K562 (cell line): Measurements from ENCODE around the gene DROSHA. TPM values are rescaled to one million over a fixed set of nuclear protein-coding genes. Genes with fewer than 3 reads are reported as not detected.

Experiments used
- ATAC-seq: fragments of 200-7000 bp; cut with Tn5 transposase; 3 replicates; pipeline ENCODE4 v1.9.1; 2020; ENCODE audit warnings: moderate library complexity
- BruUV-seq: library from RNA; stranded (reverse); fragments of 400-500 nt; replicated peaks from 2 replicates; lab custom pipeline; 2021; lab: Mats Ljungman, UMichigan
- CTCF ChIA-PET: fragments of 300-600 bp; formaldehyde crosslinking; extraction: SDS; loops from one replicate; lab custom pipeline; 2021; ENCODE audit warnings: low intra/inter-chr PET ratio; lab: Yijun Ruan, JAX
- POLR2A ChIA-PET: fragments of 300-600, 350-650 bp; sonication (Branson Sonifier 250); formaldehyde crosslinking; extraction: SDS; loops from one replicate; lab custom pipeline; 2021; ENCODE audit warnings: antibody characterized with exemption, inconsistent platforms; lab: Yijun Ruan, JAX
- DNase-seq, 4 experiments: peaks; one replicate each; pipeline versions ENCODE4 v3.0.0 to v3.0.0-alpha.2; 2011 to 2018; ENCODE audit warnings: low spot score in 3 of 4, mixed read lengths in 3 of 4; ENCODE audit errors: extremely low read depth in 1 of 4
- FAIRE-seq: peaks from 2 replicates; lab custom pipeline; 2011; peaks lifted over from hg19 to GRCh38; lab: Jason Lieb, UNC
- H2AFZ ChIP-seq: 2 replicates; pipeline ENCODE4 v1.6.0; 2011; ENCODE audit warnings: low read depth, low read length, control low read depth, inconsistent platforms
- H3K27ac ChIP-seq: fragments of 200-600 bp; 3 replicates; pipeline ENCODE4 v1.8.0; 2011; ENCODE audit warnings: low read depth, mild to moderate bottlenecking, control low read depth, inconsistent platforms, low read length, moderate library complexity, mixed read lengths; ENCODE audit errors: extremely low read depth
- H3K27me3 ChIP-seq, 2 experiments: fragments of 300-600 bp in 1 of 2; 2 replicates in 1 of 2; 3 replicates in 1 of 2; pipeline versions ENCODE4 v1.6.0 to v1.8.0; 2011; ENCODE audit warnings: inconsistent platforms in 2 of 2, low read length in 2 of 2, mild to moderate bottlenecking in 1 of 2, mixed read lengths in 1 of 2, moderate library complexity in 1 of 2; ENCODE audit not compliant: control insufficient read depth in 2 of 2, insufficient read depth in 2 of 2
- H3K36me3 ChIP-seq: fragments of 300-600 bp; 3 replicates; pipeline ENCODE4 v1.8.0; 2011; ENCODE audit warnings: mild to moderate bottlenecking, low read length, inconsistent platforms; ENCODE audit not compliant: control insufficient read depth, insufficient read depth
- H3K4me1 ChIP-seq, 2 experiments: fragments of 200-600 bp in 1 of 2; replicated peaks in 1 of 2; 2 replicates in 1 of 2; 3 replicates in 1 of 2; pipeline versions ENCODE4 v1.5.1 to v1.8.0; 2011; ENCODE audit warnings: inconsistent platforms in 2 of 2, low read length in 2 of 2, mild to moderate bottlenecking in 1 of 2, mixed read lengths in 1 of 2, moderate library complexity in 1 of 2; ENCODE audit not compliant: control insufficient read depth in 2 of 2, insufficient read depth in 2 of 2
- H3K4me2 ChIP-seq: 2 replicates; pipeline ENCODE4 v1.6.1; 2011; ENCODE audit warnings: low read length, control low read depth, inconsistent platforms, mixed read lengths; ENCODE audit not compliant: insufficient read depth
- H3K4me3 ChIP-seq: fragments of 200-600 bp; sonication (generic), shearing (Covaris generic); 2 replicates; pipeline ENCODE4 v1.5.1; 2016; ENCODE audit warnings: control low read depth, inconsistent platforms
- H3K79me2 ChIP-seq: fragments of 200-600 bp; 3 replicates; pipeline ENCODE4 v1.8.0; 2011; ENCODE audit warnings: low read length, inconsistent platforms; ENCODE audit not compliant: control insufficient read depth, insufficient read depth
- H3K9ac ChIP-seq, 2 experiments: 2 replicates each; pipeline versions ENCODE4 v1.6.0 to v1.6.1; 2011; ENCODE audit warnings: low read depth in 2 of 2, low read length in 2 of 2, control low read depth in 1 of 2, inconsistent platforms in 1 of 2, mild to moderate bottlenecking in 1 of 2, mixed read lengths in 1 of 2; ENCODE audit not compliant: insufficient read depth in 1 of 2
- H3K9me1 ChIP-seq: one replicate; pipeline ENCODE4 v1.6.0; 2011; ENCODE audit warnings: inconsistent platforms, mild to moderate bottlenecking, low read length, moderate library complexity; ENCODE audit not compliant: control insufficient read depth, insufficient read depth
- H3K9me3 ChIP-seq: replicated peaks from 2 replicates; pipeline ENCODE4 v1.5.1; 2011; ENCODE audit warnings: low read depth, low read length, inconsistent platforms; ENCODE audit not compliant: control insufficient read depth, insufficient read depth
- H4K20me1 ChIP-seq: replicated peaks from 2 replicates; pipeline ENCODE4 v1.6.1; 2011; ENCODE audit warnings: low read length, inconsistent platforms, mixed read lengths; ENCODE audit not compliant: control insufficient read depth, insufficient read depth
- AFF4 ChIP-seq: sonication (generic); formaldehyde crosslinking; IDR thresholded peaks from 2 replicates; pipeline ENCODE4 v1.8.0; 2023; ENCODE audit warnings: mild to moderate bottlenecking, missing genetic modification reagents
- BRD9 ChIP-seq: fragments of 450-650 bp; IDR thresholded peaks from 2 replicates; pipeline ENCODE4 v1.6.1; 2018; ENCODE audit warnings: low read depth; ENCODE audit not compliant: partially characterized antibody
- CTCF ChIP-seq, 3 experiments: IDR thresholded peaks in 2 of 3; conservative IDR thresholded peaks in 1 of 3; 2 replicates each; pipeline ENCODE4 v1.5.1; 2011 to 2012; ENCODE audit warnings: low read length in 3 of 3, mild to moderate bottlenecking in 3 of 3, control low read depth in 2 of 3, improper control_type of control experiment in 1 of 3, inconsistent platforms in 1 of 3, low read depth in 1 of 3, mixed read lengths in 1 of 3, moderate library complexity in 1 of 3; ENCODE audit not compliant: insufficient read depth in 2 of 3
- E2F1 ChIP-seq: sonication (generic); formaldehyde crosslinking; IDR thresholded peaks from 2 replicates; pipeline ENCODE4 v1.8.1; 2023; ENCODE audit warnings: mild to moderate bottlenecking, missing genetic modification reagents, moderate library complexity
- GATAD2A ChIP-seq: fragments of 450-650 bp; IDR thresholded peaks from 2 replicates; pipeline ENCODE4 v1.6.1; 2017
- HOXB6 ChIP-seq: fragments of 250-450 bp; sonication (Bioruptor Pico); IDR thresholded peaks from 2 replicates; pipeline ENCODE4 v1.5.1; 2022; ENCODE audit warnings: mild to moderate bottlenecking, borderline replicate concordance
- KLF16 ChIP-seq: IDR thresholded peaks from 2 replicates; pipeline ENCODE4 v1.6.1; 2016; ENCODE audit warnings: antibody characterized with exemption
- MECOM ChIP-seq: fragments of 250-450 bp; sonication (Bioruptor Pico); IDR thresholded peaks from 2 replicates; pipeline ENCODE4 v1.8.0; 2022; ENCODE audit warnings: inconsistent platforms
- MTA1 ChIP-seq: fragments of 450-650 bp; IDR thresholded peaks from 2 replicates; pipeline ENCODE4 v1.6.1; 2017; ENCODE audit warnings: borderline replicate concordance
- SMC3 ChIP-seq: conservative IDR thresholded peaks from 2 replicates; pipeline ENCODE4 v1.6.1; 2011; ENCODE audit warnings: low read depth, low read length, improper control_type of control experiment; ENCODE audit not compliant: insufficient read depth
- TEAD1 ChIP-seq, 2 experiments: fragments of 450-650 bp in 1 of 2; sonication (generic) in 1 of 2; formaldehyde crosslinking; IDR thresholded peaks; 2 replicates each; pipeline versions ENCODE4 v1.4.0 to v1.8.0; 2020 to 2022; ENCODE audit warnings: mild to moderate bottlenecking in 2 of 2, missing genetic modification reagents in 1 of 2
- THRAP3 ChIP-seq: fragments of 450-650 bp; IDR thresholded peaks from 2 replicates; pipeline ENCODE4 v1.6.1; 2016; ENCODE audit warnings: mild to moderate bottlenecking, inconsistent platforms, borderline replicate concordance
- U2AF2 ChIP-seq: fragments of 200-400 bp; formaldehyde crosslinking; optimal IDR thresholded peaks from 2 replicates; pipeline ENCODE3; 2017; ENCODE audit warnings: low read depth, mild to moderate bottlenecking, low read length
- ZFP30 ChIP-seq: fragments of 250-450 bp; sonication (Bioruptor Pico); IDR thresholded peaks from 2 replicates; pipeline ENCODE4 v1.8.0; 2022; ENCODE audit warnings: moderate library complexity, mild to moderate bottlenecking, inconsistent platforms, borderline replicate concordance
- in situ Hi-C: fragments of 300-500 bp; cut with MboI; formaldehyde crosslinking; loops from 4 replicates; pipeline ENCODE4 v1.15.0; 2018; ENCODE audit warnings: inconsistent platforms, mixed read lengths
- intact Hi-C: fragments of 100-400 bp; cut with micrococcal nuclease; formaldehyde crosslinking; loops from 2 replicates; pipeline ENCODE4 v1.14.2; 2022
- polyA plus RNA-seq, 8 experiments: library from polyadenylated mRNA; depleted of rRNA in 4 of 8; stranded (reverse) in 5 of 8; unstranded in 3 of 8; fragments of >200 nt; fragmentation: Nextera tagmentation in 2 of 8; fragmentation: Illumina TruSeq in 1 of 8; extraction: Ambion mirVana in 2 of 8; extraction: Trizol in 1 of 8; gene quantifications; 2 replicates each; pipeline versions ENCODE4 v1.2.1 to v1.2.3, GENCODE V29; 2011 to 2014; ENCODE audit warnings: inconsistent platforms in 1 of 8, missing spikeins in 1 of 8
- total RNA-seq, 7 experiments: library from RNA; depleted of rRNA in 6 of 7; stranded (reverse); fragments of >200 nt in 6 of 7; fragmentation: Illumina TruSeq in 2 of 7; extraction: Trizol in 2 of 7; gene quantifications; 2 replicates each; pipeline versions ENCODE4 v1.2.1 to v1.2.3, GENCODE V29; 2011 to 2021; ENCODE audit warnings: low replicate concordance in 1 of 7
- TF ChIP-seq, protein P1 (sequence below): sonication (generic); formaldehyde crosslinking; IDR thresholded peaks from 2 replicates; pipeline ENCODE4 v1.8.0; 2022; ENCODE audit warnings: missing genetic modification reagents, mild to moderate bottlenecking, moderate library complexity, borderline replicate concordance

Gene DROSHA
- total and polyA plus RNA-seq, 9 of the 15 experiments (the other 6 are each of a cell fraction or from before 2014, with no cell fraction given): 52.5 to 109 (median 68.9) TPM

DNA sequence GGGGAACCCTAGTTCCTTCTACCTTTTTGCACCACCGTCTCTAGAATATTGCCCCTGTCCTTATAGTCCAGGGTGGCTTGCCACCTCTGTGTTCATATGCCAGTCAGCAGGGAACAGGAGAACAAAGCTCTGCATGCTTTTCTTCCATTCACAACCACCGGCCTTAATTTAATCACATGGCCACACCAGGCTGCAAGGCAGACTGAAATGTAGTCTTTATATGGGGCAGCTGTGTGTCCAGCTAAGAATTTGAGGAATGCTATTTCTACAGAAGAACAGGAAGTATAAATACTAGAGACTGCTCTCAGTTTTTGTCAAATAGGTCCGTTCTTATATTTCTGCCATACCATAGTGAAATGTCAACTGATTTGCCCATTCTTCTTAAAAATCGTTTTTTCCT, 6.0 kb upstream of the DROSHA start (continued):
- no peak for TF ChIP-seq CTCF (IDR thresholded peaks at IDR 0.05 in 2 of 3, conservative IDR thresholded peaks at IDR 0.05 in 1 of 3; ENCODE audit: insufficient read depth in 2 of 3, low read depth in 1 of 3, low read length in 3 of 3)
- no peak for TF ChIP-seq GATAD2A
- no peak for TF ChIP-seq MTA1
- TF ChIP-seq U2AF2: no peak
- no peak for TF ChIP-seq ZFP30 (CRISPR knock-in tag)
- TF ChIP-seq KLF16: no peak

DNA sequence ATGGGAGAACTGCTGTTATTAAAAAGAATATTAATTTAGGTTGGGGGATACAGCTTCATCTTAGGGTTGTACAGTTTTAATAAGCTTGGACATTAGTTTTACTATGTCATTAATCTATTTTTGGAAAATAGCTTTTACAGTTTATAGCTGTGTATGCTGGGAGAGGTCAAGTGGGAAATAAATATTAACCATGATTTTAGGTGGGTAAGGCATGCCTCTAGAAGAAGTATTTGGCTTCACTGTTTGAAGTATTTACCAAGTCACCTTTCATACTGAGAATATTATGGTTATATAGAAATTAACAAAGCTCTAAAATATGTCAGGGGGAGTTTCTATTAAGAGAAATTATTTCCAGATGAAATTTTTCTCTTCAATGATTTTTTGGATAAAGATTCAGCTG, 5.5 kb upstream of the DROSHA start:
- DNase-seq (no peak), FAIRE-seq (no peak), ATAC-seq (no peak)
- POLR2A ChIA-PET: interaction anchor here (0.7 to 0.8 kb wide), 2 partner anchors 16 to 25 kb away, joined by 3 read pairs; no protein-coding TSS in a partner anchor
- no peak overlapping the region for H3K9ac ChIP-seq
- H3K9me3 ChIP-seq: no peaks in the 10 kb centered on the region
- CTCF ChIA-PET: no interaction called here
- in situ Hi-C loops: no loop called here
- peaks cover 30% of the 10 kb centered on the region for H3K79me2 ChIP-seq
- H2AFZ ChIP-seq: no peak overlapping the region
- H4K20me1 ChIP-seq: no peaks in the 10 kb centered on the region
- H3K27me3 ChIP-seq: no peaks in the 10 kb centered on the region
- no peak overlapping the region for H3K27ac ChIP-seq
- H3K36me3 ChIP-seq: peaks cover 84% of the 10 kb centered on the region
- H3K4me3 ChIP-seq: no peak overlapping the region
- no TSS peak for BruUV-seq
- intact Hi-C loops: no loop called here
- H3K4me1 ChIP-seq: peaks cover 6 to 12% of the 10 kb centered on the region in 2 experiments; a peak in 3 of 5 replicates
- H3K9me1 ChIP-seq: no peaks in the 10 kb centered on the region
- H3K4me2 ChIP-seq: no peak overlapping the region
- no peak for TF ChIP-seq AFF4 (CRISPR knock-in tag)
- TF ChIP-seq, protein P1, sequence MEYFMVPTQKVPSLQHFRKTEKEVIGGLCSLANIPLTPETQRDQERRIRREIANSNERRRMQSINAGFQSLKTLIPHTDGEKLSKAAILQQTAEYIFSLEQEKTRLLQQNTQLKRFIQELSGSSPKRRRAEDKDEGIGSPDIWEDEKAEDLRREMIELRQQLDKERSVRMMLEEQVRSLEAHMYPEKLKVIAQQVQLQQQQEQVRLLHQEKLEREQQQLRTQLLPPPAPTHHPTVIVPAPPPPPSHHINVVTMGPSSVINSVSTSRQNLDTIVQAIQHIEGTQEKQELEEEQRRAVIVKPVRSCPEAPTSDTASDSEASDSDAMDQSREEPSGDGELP (CRISPR knock-in tag): no peak
- TF ChIP-seq HOXB6 (CRISPR knock-in tag): no peak
- TF ChIP-seq THRAP3: no peak
- TF ChIP-seq MECOM (CRISPR knock-in tag): no peak
- no peak for TF ChIP-seq BRD9
- TF ChIP-seq SMC3: no peak
- no peak for TF ChIP-seq TEAD1 (CRISPR knock-in tag; IDR thresholded peaks at IDR 0.05)
- TF ChIP-seq E2F1 (CRISPR knock-in tag): no peak
